GM10248 (cell line): ENCODE results near the gene CSF2.

Experiments used
- CTCF ChIA-PET: fragments of 300-600 bp; sonication (Branson Sonifier 250); formaldehyde crosslinking; extraction: SDS; loops from one replicate; lab custom pipeline; 2021; ENCODE audit warnings: antibody characterized with exemption; lab: Yijun Ruan, JAX
- POLR2A ChIA-PET: fragments of 350-650 bp; sonication (Branson Sonifier 250); formaldehyde crosslinking; extraction: SDS; loops from one replicate; lab custom pipeline; 2020; ENCODE audit warnings: antibody characterized with exemption; lab: Yijun Ruan, JAX
- DNase-seq: peaks from one replicate; pipeline ENCODE4 v3.0.0; 2012; ENCODE audit errors: extremely low spot score
- TF ChIP-seq, protein P1 (sequence below): IDR thresholded peaks from 2 replicates; pipeline ENCODE4 v1.5.1; 2012; ENCODE audit warnings: mild to moderate bottlenecking, low read depth; ENCODE audit errors: extremely low read depth, missing control alignments, control extremely low read depth

CSF2 gene

GRCh38 chr5:132075719-132076077, 2.1 kb downstream of the CSF2 start:
- CTCF ChIA-PET: interaction anchor here (0.8 to 3.1 kb wide), 3 partner anchors 11 to 114 kb away, joined by 3 to 11 read pairs (median 3); no protein-coding TSS in a partner anchor
- no peak for DNase-seq
- POLR2A ChIA-PET: no interaction called here
- TF ChIP-seq, protein P1, sequence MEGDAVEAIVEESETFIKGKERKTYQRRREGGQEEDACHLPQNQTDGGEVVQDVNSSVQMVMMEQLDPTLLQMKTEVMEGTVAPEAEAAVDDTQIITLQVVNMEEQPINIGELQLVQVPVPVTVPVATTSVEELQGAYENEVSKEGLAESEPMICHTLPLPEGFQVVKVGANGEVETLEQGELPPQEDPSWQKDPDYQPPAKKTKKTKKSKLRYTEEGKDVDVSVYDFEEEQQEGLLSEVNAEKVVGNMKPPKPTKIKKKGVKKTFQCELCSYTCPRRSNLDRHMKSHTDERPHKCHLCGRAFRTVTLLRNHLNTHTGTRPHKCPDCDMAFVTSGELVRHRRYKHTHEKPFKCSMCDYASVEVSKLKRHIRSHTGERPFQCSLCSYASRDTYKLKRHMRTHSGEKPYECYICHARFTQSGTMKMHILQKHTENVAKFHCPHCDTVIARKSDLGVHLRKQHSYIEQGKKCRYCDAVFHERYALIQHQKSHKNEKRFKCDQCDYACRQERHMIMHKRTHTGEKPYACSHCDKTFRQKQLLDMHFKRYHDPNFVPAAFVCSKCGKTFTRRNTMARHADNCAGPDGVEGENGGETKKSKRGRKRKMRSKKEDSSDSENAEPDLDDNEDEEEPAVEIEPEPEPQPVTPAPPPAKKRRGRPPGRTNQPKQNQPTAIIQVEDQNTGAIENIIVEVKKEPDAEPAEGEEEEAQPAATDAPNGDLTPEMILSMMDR: no peak

DNA sequence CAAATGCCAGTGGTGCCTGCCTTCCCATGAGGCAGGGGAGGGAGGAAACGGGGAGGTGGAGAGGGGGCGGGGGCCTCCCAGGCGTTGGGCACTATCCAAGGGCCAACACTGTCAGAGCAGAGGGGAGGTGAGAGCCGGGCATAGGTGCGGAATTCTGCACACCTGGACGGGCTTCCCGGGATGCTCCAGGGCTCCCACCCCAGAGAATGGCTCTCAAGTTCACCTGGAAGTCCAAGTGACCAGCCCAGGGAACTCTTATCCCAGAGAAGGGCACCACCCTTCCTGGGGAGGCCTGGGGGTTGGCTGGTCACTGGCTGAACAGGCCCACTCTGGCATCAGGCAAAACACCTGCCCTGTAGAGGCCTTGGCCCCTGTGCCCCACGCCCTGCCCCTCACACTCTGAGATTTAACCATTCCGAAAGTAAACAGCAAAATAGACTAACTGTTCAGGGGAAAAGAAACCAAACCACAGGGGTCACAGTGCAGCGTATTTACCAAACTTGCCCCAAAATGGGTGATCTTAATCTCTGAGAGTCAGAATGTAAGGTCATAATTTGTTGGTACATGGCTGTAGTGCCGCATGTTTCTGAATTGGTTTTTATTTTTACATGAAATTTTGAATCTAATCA, 2.7 kb downstream of the CSF2 start:
- ChIA-PET POLR2A (interaction anchor here (0.6 kb wide), 1 partner anchor 855 kb away, joined by 4 read pairs; no protein-coding TSS in a partner anchor), CTCF (interaction anchor here (0.6 to 2.1 kb wide), 3 partner anchors 12 to 162 kb away, joined by 3 to 14 read pairs (median 4); no protein-coding TSS in a partner anchor)
- DNase-seq: no peak
- TF ChIP-seq, protein P1: no peak

GRCh38 chr5:132076983-132077382, 3.4 kb downstream of the CSF2 start:
- CTCF ChIA-PET: interaction anchor here (0.6 to 2.1 kb wide), 6 partner anchors 11 to 161 kb away, joined by 3 to 14 read pairs (median 4); no protein-coding TSS in a partner anchor
- no peak for DNase-seq
- POLR2A ChIA-PET: interaction anchor here (0.6 kb wide), 1 partner anchor 856 kb away, joined by 4 read pairs; no protein-coding TSS in a partner anchor
- TF ChIP-seq, protein P1: no peak

DNA sequence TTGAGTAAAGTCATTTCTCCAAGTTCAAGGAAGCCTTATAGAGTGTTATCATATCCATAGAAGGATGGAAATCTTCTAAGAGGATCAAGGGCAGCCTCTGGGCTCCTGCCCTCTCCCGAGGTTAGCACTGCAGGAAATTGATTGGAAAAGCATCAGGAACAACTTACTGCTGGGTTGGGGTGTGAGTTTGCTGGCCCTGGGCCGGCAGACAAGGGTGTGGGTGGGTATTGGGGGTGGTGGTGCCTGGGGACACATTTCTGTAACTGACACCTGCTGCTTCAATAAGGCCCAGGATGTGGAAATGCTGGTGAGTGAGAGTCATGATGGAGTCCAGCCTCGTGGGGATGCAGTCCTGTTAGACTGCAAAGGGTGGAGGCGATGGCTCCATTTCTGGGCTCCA, 5.5 kb downstream of the CSF2 start:
- DNase-seq: no peak
- ChIA-PET POLR2A (no interaction called here), CTCF (interaction anchor here (1.6 to 11.2 kb wide), 2 partner anchors 14 to 25 kb away, joined by 3 to 105 read pairs; partner anchors contain the start of gene IL3)
- TF ChIP-seq, protein P1: no peak

GRCh38 chr5:132079619-132080018, 6.0 kb downstream of the CSF2 start:
- TF ChIP-seq, protein P1: no peak
- POLR2A ChIA-PET: no interaction called here
- CTCF ChIA-PET: interaction anchor here (0.9 to 11.2 kb wide), 3 partner anchors 9 to 15 kb away, joined by 3 to 105 read pairs (median 3); partner anchors contain the start of gene IL3
- no peak for DNase-seq

GRCh38 chr5:132080595-132080994, 7.0 kb downstream of the CSF2 start:
- POLR2A ChIA-PET: no interaction called here
- DNase-seq: no peak
- TF ChIP-seq, protein P1: no peak
- CTCF ChIA-PET: interaction anchor here (0.8 to 11.2 kb wide), 6 partner anchors 10 to 126 kb away, joined by 3 to 105 read pairs (median 3); partner anchors contain the start of gene IL3
